Endothelial cell of umbilical vein (primary cell): Measurements from ENCODE around the gene SHC1. TPM values are rescaled to one million over a fixed set of nuclear protein-coding genes. Genes with fewer than 3 reads are reported as not detected.
A peak's percentile ranks its signal among the peaks of the same experiment; 100 is the strongest.

Experiments
- BruUV-seq: library from RNA; stranded (reverse); fragments of 400-500 nt; replicated peaks from 2 replicates; lab custom pipeline; 2021; lab: Mats Ljungman, UMichigan
- CTCF ChIA-PET: fragments of 300-600, 350-600 bp; sonication (Branson Sonifier 250); formaldehyde crosslinking; loops from one replicate; lab custom pipeline; 2021; ENCODE audit warnings: antibody characterized with exemption, inconsistent platforms; lab: Charles Lee
- POLR2A ChIA-PET: fragments of 300-600, 350-600 bp; sonication (Branson Sonifier 250); formaldehyde crosslinking; loops from one replicate; lab custom pipeline; 2021; ENCODE audit warnings: antibody characterized with exemption, inconsistent platforms; lab: Charles Lee
- DNase-seq: peaks from one replicate; pipeline ENCODE4 v3.0.0-alpha.2; 2011; ENCODE audit warnings: low read depth, low spot score
- FAIRE-seq: peaks from 2 replicates; lab custom pipeline; 2011; peaks lifted over from hg19 to GRCh38; lab: Jason Lieb, UNC
- H2AFZ ChIP-seq: 2 replicates; pipeline ENCODE4 v1.6.0; 2012; ENCODE audit warnings: low read depth, low read length, control low read depth, inconsistent platforms
- H3K27ac ChIP-seq: 2 replicates; pipeline ENCODE4 v1.5.1; 2011; ENCODE audit warnings: low read depth, mild to moderate bottlenecking, control low read depth, low read length, moderate library complexity; ENCODE audit not compliant: insufficient read depth
- H3K27me3 ChIP-seq, 2 experiments: 2 replicates each; pipeline versions ENCODE4 v1.6.0 to v1.6.1; 2011; ENCODE audit warnings: low read length in 2 of 2, mixed read lengths in 1 of 2; ENCODE audit not compliant: control insufficient read depth in 2 of 2, insufficient read depth in 2 of 2
- H3K36me3 ChIP-seq, 2 experiments: 2 replicates in 1 of 2; 3 replicates in 1 of 2; pipeline ENCODE4 v1.5.1; 2011; ENCODE audit warnings: low read length in 2 of 2, mild to moderate bottlenecking in 1 of 2, moderate library complexity in 1 of 2; ENCODE audit not compliant: control insufficient read depth in 2 of 2, insufficient read depth in 2 of 2; ENCODE audit errors: extremely low read depth in 1 of 2
- H3K4me1 ChIP-seq: 3 replicates; pipeline ENCODE4 v1.5.1; 2011; ENCODE audit warnings: mild to moderate bottlenecking, low read length; ENCODE audit not compliant: control insufficient read depth, insufficient read depth; ENCODE audit errors: extremely low read depth
- H3K4me2 ChIP-seq: 2 replicates; pipeline ENCODE4 v1.6.1; 2011; ENCODE audit warnings: low read length, control low read depth, mixed read lengths; ENCODE audit not compliant: insufficient read depth
- H3K4me3 ChIP-seq, 3 experiments: fragments of 200-600 bp in 1 of 3; sonication (generic), shearing (Covaris generic) in 1 of 3; replicated peaks in 1 of 3; 2 replicates each; pipeline ENCODE4 v1.5.1; 2011 to 2016; ENCODE audit warnings: control low read depth in 3 of 3, low read length in 3 of 3, mild to moderate bottlenecking in 2 of 3, inconsistent platforms in 1 of 3, low read depth in 1 of 3, moderate library complexity in 1 of 3; ENCODE audit not compliant: insufficient read depth in 1 of 3
- H3K79me2 ChIP-seq: 2 replicates; pipeline ENCODE4 v1.6.0; 2012; ENCODE audit warnings: low read length, inconsistent platforms; ENCODE audit not compliant: control insufficient read depth, insufficient read depth
- H3K9ac ChIP-seq: replicated peaks from 2 replicates; pipeline ENCODE3; 2011; ENCODE audit warnings: low read length, control low read depth; ENCODE audit not compliant: insufficient read depth; ENCODE audit errors: extremely low read depth
- H3K9me1 ChIP-seq: replicated peaks from 3 replicates; pipeline ENCODE4 v1.6.0; 2011; ENCODE audit warnings: mild to moderate bottlenecking, low read length; ENCODE audit not compliant: control insufficient read depth, insufficient read depth; ENCODE audit errors: extremely low read depth
- H3K9me3 ChIP-seq: replicated peaks from 2 replicates; pipeline ENCODE4 v1.5.1; 2012; ENCODE audit warnings: low read length, inconsistent platforms; ENCODE audit not compliant: control insufficient read depth, insufficient read depth
- H4K20me1 ChIP-seq: replicated peaks from 2 replicates; pipeline ENCODE3; 2011; ENCODE audit warnings: mild to moderate bottlenecking, low read length; ENCODE audit not compliant: control insufficient read depth, insufficient read depth; ENCODE audit errors: extremely low read depth
- CTCF ChIP-seq, 2 donors: IDR thresholded peaks; 1 replicate in 1 of 2; 2 replicates in 1 of 2; pipeline ENCODE4 v1.5.1; 2011; ENCODE audit warnings: low read length in 2 of 2, mild to moderate bottlenecking in 2 of 2, moderate library complexity in 2 of 2, control low read depth in 1 of 2, inconsistent platforms in 1 of 2, low read depth in 1 of 2; ENCODE audit not compliant: insufficient read depth in 1 of 2; ENCODE audit errors: extremely low read depth in 1 of 2
- EZH2 ChIP-seq: IDR thresholded peaks from 2 replicates; pipeline ENCODE4 v1.6.1; 2012; ENCODE audit warnings: borderline replicate concordance, low read depth, mild to moderate bottlenecking, moderate library complexity, low read length, inconsistent platforms; ENCODE audit not compliant: severe bottlenecking
- FOS ChIP-seq: IDR thresholded peaks from 2 replicates; pipeline ENCODE4 v1.6.1; 2011; ENCODE audit warnings: mild to moderate bottlenecking, low read length, moderate library complexity, borderline replicate concordance; ENCODE audit not compliant: insufficient read depth
- GATA2 ChIP-seq: IDR thresholded peaks from 2 replicates; pipeline ENCODE4 v1.7.0; 2011; ENCODE audit warnings: low read depth, mild to moderate bottlenecking, moderate library complexity, mixed read lengths, low read length; ENCODE audit not compliant: insufficient read length, insufficient read depth
- JUN ChIP-seq: IDR thresholded peaks from 2 replicates; pipeline ENCODE4 v1.6.1; 2011; ENCODE audit warnings: borderline replicate concordance, low read depth; ENCODE audit not compliant: insufficient read length, insufficient read depth
- MYC ChIP-seq: IDR thresholded peaks from one replicate; pipeline ENCODE4 v1.6.1; 2011; ENCODE audit warnings: mild to moderate bottlenecking, low read depth, low read length
- POLR2A ChIP-seq: IDR thresholded peaks from 2 replicates; pipeline ENCODE4 v1.6.1; 2012; ENCODE audit warnings: low read depth, mild to moderate bottlenecking, control low read depth, low read length
- POLR2AphosphoS5 ChIP-seq: IDR thresholded peaks from 2 replicates; pipeline ENCODE4 v1.6.1; 2012; ENCODE audit warnings: low read depth, mild to moderate bottlenecking, control low read depth, low read length, moderate library complexity; ENCODE audit not compliant: insufficient read depth
- dilution Hi-C: fragments of 300-500 bp; cut with MboI; formaldehyde crosslinking; loops from one replicate; pipeline ENCODE4 v1.15.0; 2019; ENCODE audit warnings: low sequenced_read_pairs; ENCODE audit not compliant: extremely low pct_ligation_motif_present
- intact Hi-C: fragments of 100-400 bp; cut with micrococcal nuclease; formaldehyde crosslinking; loops from one replicate; pipeline ENCODE4 v1.10.0; 2022
- polyA plus RNA-seq, 4 experiments: library from polyadenylated mRNA; depleted of rRNA in 3 of 4; stranded (reverse) in 3 of 4; unstranded in 1 of 4; fragments of >200 nt; gene quantifications; 2 replicates each; pipeline versions ENCODE4 v1.2.1 to v1.2.3, GENCODE V29; 2011 to 2012; ENCODE audit warnings: missing spikeins in 1 of 4
- total RNA-seq: library from RNA; stranded (reverse); gene quantifications from 2 replicates; pipeline ENCODE4 v1.2.3, GENCODE V29; 2021
- TF ChIP-seq, protein P1 (sequence below): IDR thresholded peaks from 2 replicates; pipeline ENCODE4 v1.6.1; 2011; ENCODE audit not compliant: insufficient read depth, insufficient read length

SHC1 gene
- total and polyA plus RNA-seq, 2 donors (not counting 3 experiments of a cell fraction or from before 2014, with no cell fraction given): 316 to 324 TPM

- TF ChIP-seq EZH2 (no peak), POLR2A (no peak), POLR2AphosphoS5 (peak; percentile 11), FOS (no peak), MYC (no peak)
- intact Hi-C loops: no loop called here
- FAIRE-seq: no peak
- Histone ChIP-seq H3K4me3 (no peak overlapping the region), H3K79me2 (peaks cover 9% of the 10 kb centered on the region), H2AFZ (no peak overlapping the region), H4K20me1 (no peaks in the 10 kb centered on the region), H3K4me2 (no peak overlapping the region), H3K9me3 (no peaks in the 10 kb centered on the region), H3K9ac (no peak overlapping the region), H3K27me3 (no peaks in the 10 kb centered on the region), H3K27ac (no peak overlapping the region), H3K36me3 (peaks cover 0 to 8% of the 10 kb centered on the region in 2 experiments), H3K9me1 (no peaks in the 10 kb centered on the region), H3K4me1 (peaks cover 29% of the 10 kb centered on the region)
- dilution Hi-C loops: no loop called here
- CTCF ChIA-PET: interaction anchor here (1.4 to 2.6 kb wide), 3 partner anchors 60 to 128 kb away, joined by 4 to 37 read pairs (median 15); no protein-coding TSS in a partner anchor
- POLR2A ChIA-PET: no interaction called here
- BruUV-seq: no TSS peak
- DNase-seq: no peak
Measured at GRCh38 chr1:154957091-154957657, 13.4 kb downstream of the SHC1 start.

GRCh38 chr1:154956544-154956941, 14.0 kb downstream of the SHC1 start:
- peaks cover 27% of the 10 kb centered on the region for H3K4me1 ChIP-seq
- H4K20me1 ChIP-seq: no peaks in the 10 kb centered on the region
- TF ChIP-seq GATA2 (no peak), CTCF (IDR thresholded peaks at IDR 0.05; ENCODE audit: extremely low read depth in 1 of 2, insufficient read depth in 1 of 2, low read depth in 1 of 2, low read length in 2 of 2) (no peak), FOS (no peak), EZH2 (no peak), POLR2A (no peak), JUN (no peak), MYC (no peak), POLR2AphosphoS5 (no peak)
- TF ChIP-seq, protein P1, sequence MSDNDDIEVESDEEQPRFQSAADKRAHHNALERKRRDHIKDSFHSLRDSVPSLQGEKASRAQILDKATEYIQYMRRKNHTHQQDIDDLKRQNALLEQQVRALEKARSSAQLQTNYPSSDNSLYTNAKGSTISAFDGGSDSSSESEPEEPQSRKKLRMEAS: no peak
- H3K4me3 ChIP-seq: peak overlapping the region in 2 of 3 experiments; percentile 57 to 76
- dilution Hi-C loops (no loop called here), intact Hi-C loops (loop anchor here (1.0 kb wide), 2 partner anchors 46 to 397 kb away; partner anchors contain the start of gene ZBTB7B)
- peaks cover 9% of the 10 kb centered on the region for H3K79me2 ChIP-seq
- H3K9me3 ChIP-seq: no peaks in the 10 kb centered on the region
- POLR2A ChIA-PET: interaction anchor here (0.9 to 1.4 kb wide), 3 partner anchors 16 to 43 kb away, joined by 3 to 5 read pairs (median 5); no protein-coding TSS in a partner anchor
- no peaks in the 10 kb centered on the region for H3K9me1 ChIP-seq
- CTCF ChIA-PET: interaction anchor here (1.0 to 2.6 kb wide), 14 partner anchors 13 to 397 kb away, joined by 3 to 37 read pairs (median 7); partner anchors contain the start of genes ADAM15, LENEP and PMVK
- H3K9ac ChIP-seq: peak overlapping the region; percentile 92
- FAIRE-seq (no peak), DNase-seq (peak; percentile 15)
- peak overlapping the region; percentile 62 for H2AFZ ChIP-seq
- H3K36me3 ChIP-seq: peaks cover 0 to 8% of the 10 kb centered on the region in 2 experiments
- H3K4me2 ChIP-seq: peak overlapping the region; percentile 83
- peak overlapping the region; percentile 69 for H3K27ac ChIP-seq
- TSS peak; percentile 62 for BruUV-seq
- H3K27me3 ChIP-seq: no peaks in the 10 kb centered on the region
